Measurements from ENCODE around the gene ACP7. TPM values are rescaled to one million over a fixed set of nuclear protein-coding genes. Genes with fewer than 3 reads are reported as not detected.
A peak's percentile ranks its signal among the peaks of the same experiment; 100 is the strongest.

The ACP7 gene
- total RNA-seq, 1 experiment from 2014 or later: not detected

GRCh38 chr19:39052243-39052746 lies 31.9 kb upstream of the ACP7 start:
- peak; percentile 62 for DNase-seq (ENCODE audit: unreplicated experiment)
- TF ChIP-seq CTCF (IDR thresholded peaks at IDR 0.05; ENCODE audit: unreplicated experiment): peak; percentile 90
- Mint-ChIP-seq H3K36me3 (ENCODE audit: insufficient read depth, unreplicated experiment) (no peaks in the 10 kb centered on the region), H3K27me3 (ENCODE audit: insufficient read depth, unreplicated experiment) (no peaks in the 10 kb centered on the region), H3K9me3 (ENCODE audit: unreplicated experiment) (peaks cover 2% of the 10 kb centered on the region), H3K4me1 (ENCODE audit: insufficient read depth, unreplicated experiment) (no peaks in the 10 kb centered on the region), H3K4me3 (ENCODE audit: unreplicated experiment) (no peak overlapping the region), H3K27ac (ENCODE audit: low read depth, unreplicated experiment) (no peak overlapping the region)
- POLR2A ChIA-PET: no interaction called here
- no TSS peak for BruUV-seq (replicated peaks)
- CTCF ChIA-PET: interaction anchor here (0.5 to 1.9 kb wide), 14 partner anchors 9 to 275 kb away, joined by 3 to 11 read pairs (median 3); partner anchors contain the start of gene NCCRP1
- intact Hi-C loops (cut with micrococcal nuclease): loop anchor here (1.0 kb wide), 3 partner anchors 58 to 276 kb away; no protein-coding TSS in a partner anchor

GRCh38 chr19:39052846-39053245 lies 31.3 kb upstream of the ACP7 start:
- no peak overlapping the region for H3K27ac Mint-ChIP-seq (ENCODE audit: low read depth, unreplicated experiment)
- ChIA-PET CTCF (interaction anchor here (0.7 to 1.9 kb wide), 6 partner anchors 14 to 274 kb away, joined by 3 to 7 read pairs (median 4); no protein-coding TSS in a partner anchor), POLR2A (no interaction called here)
- intact Hi-C loops (cut with micrococcal nuclease): loop anchor here (1.0 kb wide), 3 partner anchors 57 to 275 kb away; no protein-coding TSS in a partner anchor
- BruUV-seq (replicated peaks): no TSS peak
- DNase-seq (ENCODE audit: unreplicated experiment): no peak
- no peaks in the 10 kb centered on the region for H3K4me1 Mint-ChIP-seq (ENCODE audit: insufficient read depth, unreplicated experiment)
- no peaks in the 10 kb centered on the region for H3K36me3 Mint-ChIP-seq (ENCODE audit: insufficient read depth, unreplicated experiment)
- no peak overlapping the region for H3K4me3 Mint-ChIP-seq (ENCODE audit: unreplicated experiment)
- TF ChIP-seq CTCF (IDR thresholded peaks at IDR 0.05; ENCODE audit: unreplicated experiment): no peak
- H3K27me3 Mint-ChIP-seq (ENCODE audit: insufficient read depth, unreplicated experiment): no peaks in the 10 kb centered on the region
- H3K9me3 Mint-ChIP-seq (ENCODE audit: unreplicated experiment): peaks cover 7% of the 10 kb centered on the region

- POLR2A ChIA-PET: interaction anchor here (0.6 kb wide), 1 partner anchor 13 kb away, joined by 4 read pairs; no protein-coding TSS in a partner anchor
- H3K4me1 Mint-ChIP-seq (ENCODE audit: insufficient read depth, unreplicated experiment): no peaks in the 10 kb centered on the region
- peaks cover 7% of the 10 kb centered on the region for H3K9me3 Mint-ChIP-seq (ENCODE audit: unreplicated experiment)
- CTCF ChIA-PET: interaction anchor here (0.7 kb wide), 1 partner anchor 95 kb away, joined by 3 read pairs; no protein-coding TSS in a partner anchor
- H3K4me3 Mint-ChIP-seq (ENCODE audit: unreplicated experiment): no peak overlapping the region
- no TSS peak for BruUV-seq (replicated peaks)
- no peak overlapping the region for H3K27ac Mint-ChIP-seq (ENCODE audit: low read depth, unreplicated experiment)
- TF ChIP-seq CTCF (IDR thresholded peaks at IDR 0.05; ENCODE audit: unreplicated experiment): no peak
- no peaks in the 10 kb centered on the region for H3K36me3 Mint-ChIP-seq (ENCODE audit: insufficient read depth, unreplicated experiment)
- H3K27me3 Mint-ChIP-seq (ENCODE audit: insufficient read depth, unreplicated experiment): no peaks in the 10 kb centered on the region
- DNase-seq (ENCODE audit: unreplicated experiment): no peak
- intact Hi-C loops (cut with micrococcal nuclease): no loop called here
Measured at GRCh38 chr19:39053276-39054090, 30.7 kb upstream of the ACP7 start.

GRCh38 chr19:39054091-39054470 lies 30.1 kb upstream of the ACP7 start:
- Mint-ChIP-seq H3K27me3 (ENCODE audit: insufficient read depth, unreplicated experiment) (no peaks in the 10 kb centered on the region), H3K36me3 (ENCODE audit: insufficient read depth, unreplicated experiment) (no peaks in the 10 kb centered on the region), H3K27ac (ENCODE audit: low read depth, unreplicated experiment) (no peak overlapping the region), H3K4me1 (ENCODE audit: insufficient read depth, unreplicated experiment) (no peaks in the 10 kb centered on the region), H3K4me3 (ENCODE audit: unreplicated experiment) (no peak overlapping the region), H3K9me3 (ENCODE audit: unreplicated experiment) (peaks cover 7% of the 10 kb centered on the region)
- ChIA-PET CTCF (no interaction called here), POLR2A (interaction anchor here (0.6 kb wide), 1 partner anchor 14 kb away, joined by 4 read pairs; no protein-coding TSS in a partner anchor)
- TF ChIP-seq CTCF (IDR thresholded peaks at IDR 0.05; ENCODE audit: unreplicated experiment): no peak
- intact Hi-C loops (cut with micrococcal nuclease): no loop called here
- no peak for DNase-seq (ENCODE audit: unreplicated experiment)
- BruUV-seq (replicated peaks): no TSS peak
